GM06990 (cell line): ENCODE data around the gene EXOSC9.

Source experiments
- DNase-seq: peaks from one replicate; pipeline ENCODE4 v3.0.0-alpha.2; 2011; ENCODE audit not compliant: insufficient read length; ENCODE audit errors: extremely low read depth
- H3K27me3 ChIP-seq: replicated peaks from 2 replicates; pipeline ENCODE4 v1.6.0; 2011; ENCODE audit warnings: low read length; ENCODE audit not compliant: control insufficient read depth, insufficient read depth
- H3K36me3 ChIP-seq: 2 replicates; pipeline ENCODE4 v1.5.1; 2011; ENCODE audit warnings: low read length; ENCODE audit not compliant: control insufficient read depth, insufficient read depth
- H3K4me3 ChIP-seq: replicated peaks from 2 replicates; pipeline ENCODE4 v1.5.1; 2011; ENCODE audit warnings: low read depth, mild to moderate bottlenecking, control low read depth, low read length
- CTCF ChIP-seq: IDR thresholded peaks from 2 replicates; pipeline ENCODE4 v1.5.1; 2011; ENCODE audit warnings: low read length, control low read depth, mild to moderate bottlenecking, inconsistent platforms; ENCODE audit not compliant: insufficient read depth, poor library complexity, severe bottlenecking

Gene EXOSC9

GRCh38 chr4:121789960-121790829 is 10.9 kb upstream of the EXOSC9 start:
- no peaks in the 10 kb centered on the region for H3K27me3 ChIP-seq
- no peak for TF ChIP-seq CTCF
- no peak overlapping the region for H3K4me3 ChIP-seq
- no peaks in the 10 kb centered on the region for H3K36me3 ChIP-seq
- DNase-seq = no peak

- TF ChIP-seq CTCF = no peak
- Histone ChIP-seq H3K27me3 (no peaks in the 10 kb centered on the region), H3K36me3 (no peaks in the 10 kb centered on the region), H3K4me3 (no peak overlapping the region)
- no peak for DNase-seq
These were observed 10.1 kb upstream of the EXOSC9 start for GRCh38 chr4:121790976-121791375.

- H3K27me3 ChIP-seq = no peaks in the 10 kb centered on the region
- DNase-seq = no peak
- no peaks in the 10 kb centered on the region for H3K36me3 ChIP-seq
- TF ChIP-seq CTCF = no peak
- no peak overlapping the region for H3K4me3 ChIP-seq
These were observed 9.6 kb upstream of the EXOSC9 start for GRCh38 chr4:121791481-121791880.

GRCh38 chr4:121792966-121793365 is 8.2 kb upstream of the EXOSC9 start:
- H3K27me3 ChIP-seq = no peaks in the 10 kb centered on the region
- DNase-seq = no peak
- no peaks in the 10 kb centered on the region for H3K36me3 ChIP-seq
- no peak overlapping the region for H3K4me3 ChIP-seq
- no peak for TF ChIP-seq CTCF

GRCh38 chr4:121794505-121795188 is 6.5 kb upstream of the EXOSC9 start:
- Histone ChIP-seq H3K4me3 (no peak overlapping the region), H3K36me3 (no peaks in the 10 kb centered on the region), H3K27me3 (no peaks in the 10 kb centered on the region)
- no peak for DNase-seq
- no peak for TF ChIP-seq CTCF
